ENCODE measurements around the gene B3GNT9.

The B3GNT9 gene

DNA sequence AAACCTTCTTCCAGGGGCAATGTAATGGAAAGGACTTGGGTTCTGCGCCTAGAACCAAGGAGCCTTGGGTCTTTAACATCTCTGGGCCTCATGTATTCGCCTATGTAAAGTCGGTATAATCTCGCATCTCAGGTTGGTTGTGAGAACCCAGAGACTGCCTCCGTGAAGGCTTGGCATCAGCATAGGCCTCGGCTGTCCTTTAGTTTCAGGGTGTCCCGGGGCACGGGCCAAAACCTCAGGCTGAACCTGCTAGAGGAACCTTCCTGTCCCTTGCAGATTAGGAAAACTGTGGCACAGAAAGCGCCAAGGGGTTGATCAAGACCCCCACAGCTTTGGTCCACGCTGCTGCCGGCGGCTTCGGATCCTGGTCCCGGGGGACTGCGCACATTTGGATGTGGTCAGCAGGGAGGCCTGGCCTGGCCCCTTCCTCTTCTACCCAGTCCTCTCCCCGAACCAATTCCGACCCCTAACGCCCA is 41.8 kb downstream of the B3GNT9 start:
- H3K4me3 ChIP-seq (ENCODE audit: low read depth, low read length): peak overlapping the region; percentile 98
- TF ChIP-seq, protein P1, sequence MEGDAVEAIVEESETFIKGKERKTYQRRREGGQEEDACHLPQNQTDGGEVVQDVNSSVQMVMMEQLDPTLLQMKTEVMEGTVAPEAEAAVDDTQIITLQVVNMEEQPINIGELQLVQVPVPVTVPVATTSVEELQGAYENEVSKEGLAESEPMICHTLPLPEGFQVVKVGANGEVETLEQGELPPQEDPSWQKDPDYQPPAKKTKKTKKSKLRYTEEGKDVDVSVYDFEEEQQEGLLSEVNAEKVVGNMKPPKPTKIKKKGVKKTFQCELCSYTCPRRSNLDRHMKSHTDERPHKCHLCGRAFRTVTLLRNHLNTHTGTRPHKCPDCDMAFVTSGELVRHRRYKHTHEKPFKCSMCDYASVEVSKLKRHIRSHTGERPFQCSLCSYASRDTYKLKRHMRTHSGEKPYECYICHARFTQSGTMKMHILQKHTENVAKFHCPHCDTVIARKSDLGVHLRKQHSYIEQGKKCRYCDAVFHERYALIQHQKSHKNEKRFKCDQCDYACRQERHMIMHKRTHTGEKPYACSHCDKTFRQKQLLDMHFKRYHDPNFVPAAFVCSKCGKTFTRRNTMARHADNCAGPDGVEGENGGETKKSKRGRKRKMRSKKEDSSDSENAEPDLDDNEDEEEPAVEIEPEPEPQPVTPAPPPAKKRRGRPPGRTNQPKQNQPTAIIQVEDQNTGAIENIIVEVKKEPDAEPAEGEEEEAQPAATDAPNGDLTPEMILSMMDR (IDR thresholded peaks at IDR 0.05; ENCODE audit: low read depth, low read length): no peak

DNA sequence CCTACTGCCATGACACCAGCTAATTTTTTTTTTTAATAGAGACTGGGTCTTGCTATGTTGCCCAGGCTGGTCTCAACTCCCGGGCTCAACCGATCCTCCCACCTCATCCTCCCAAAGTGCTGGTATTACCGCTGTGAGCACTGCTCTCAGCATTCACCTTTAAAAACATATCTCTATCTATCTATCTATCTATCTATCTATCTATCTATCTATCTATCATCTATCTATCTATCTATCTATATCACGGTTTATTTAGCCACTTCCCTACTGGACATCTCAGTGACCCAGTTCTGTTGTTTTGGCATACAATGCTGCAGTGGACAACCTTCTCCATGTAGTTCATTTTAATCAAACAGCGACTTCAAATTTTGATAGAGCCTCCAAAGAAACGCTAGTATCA is 42.3 kb downstream of the B3GNT9 start:
- H3K4me3 ChIP-seq (ENCODE audit: low read depth, low read length): no peak overlapping the region
- TF ChIP-seq, protein P1 (IDR thresholded peaks at IDR 0.05; ENCODE audit: low read depth, low read length): no peak

DNA sequence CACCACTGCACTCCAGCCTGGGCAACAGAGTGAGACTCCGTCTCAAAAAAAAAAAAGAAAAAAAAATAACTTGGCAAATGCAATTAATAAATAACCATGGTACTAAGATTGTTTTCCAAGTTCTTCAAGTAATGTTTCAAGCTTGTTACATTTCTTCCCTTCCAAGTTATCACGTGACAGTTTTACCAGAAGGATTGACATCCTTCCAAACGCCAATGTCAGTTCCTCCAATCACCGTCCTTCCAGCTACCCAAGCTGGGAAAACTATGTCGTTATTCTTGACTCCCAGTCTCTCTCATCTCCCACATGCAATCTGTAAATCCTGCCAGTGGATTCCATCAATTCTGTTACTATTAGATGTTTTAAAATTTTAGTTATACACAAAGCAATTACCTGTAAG is 44.9 kb downstream of the B3GNT9 start:
- TF ChIP-seq, protein P1 (IDR thresholded peaks at IDR 0.05; ENCODE audit: low read depth, low read length): no peak
- H3K4me3 ChIP-seq (ENCODE audit: low read depth, low read length): no peak overlapping the region

DNA sequence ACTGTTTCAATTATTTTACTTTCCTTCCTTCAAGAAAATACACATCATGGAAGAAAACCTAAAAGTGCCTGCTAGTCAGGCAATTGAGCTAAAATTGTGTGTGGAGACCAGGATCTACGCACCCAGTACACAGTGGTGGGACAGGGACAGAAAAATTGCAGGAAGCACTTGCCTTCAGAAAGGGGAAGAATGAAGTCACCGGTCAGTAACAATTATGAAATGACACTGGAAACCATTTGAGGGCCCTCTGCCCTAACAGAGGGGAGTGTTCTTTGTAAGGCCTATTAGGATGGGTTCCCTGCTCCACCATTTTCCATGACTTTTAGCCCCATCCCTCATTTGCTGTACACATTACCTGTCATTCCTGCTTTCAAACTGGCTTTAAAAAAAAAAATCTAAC is 45.6 kb downstream of the B3GNT9 start:
- no peak overlapping the region for H3K4me3 ChIP-seq (ENCODE audit: low read depth, low read length)
- TF ChIP-seq, protein P1 (IDR thresholded peaks at IDR 0.05; ENCODE audit: low read depth, low read length): no peak

DNA sequence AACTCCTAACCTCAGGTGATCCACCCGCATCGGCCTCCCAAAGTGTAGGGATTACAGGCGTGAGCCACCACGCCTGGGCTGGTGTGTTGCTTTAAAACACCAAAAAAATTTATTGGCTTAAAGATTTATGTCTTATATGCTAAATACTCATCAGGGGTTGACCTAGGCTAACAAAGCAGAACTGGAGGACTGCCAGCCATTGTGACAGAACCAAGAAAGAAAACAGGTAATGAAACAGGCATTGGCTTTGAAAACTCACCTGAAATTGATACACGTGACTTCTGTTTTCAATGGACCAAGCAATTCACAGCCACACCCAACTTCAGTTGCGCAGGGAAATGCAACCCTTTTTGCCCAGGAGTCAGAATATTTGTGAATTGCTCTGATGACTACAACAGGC is 46.0 kb downstream of the B3GNT9 start:
- TF ChIP-seq, protein P1 (IDR thresholded peaks at IDR 0.05; ENCODE audit: low read depth, low read length): no peak

DNA sequence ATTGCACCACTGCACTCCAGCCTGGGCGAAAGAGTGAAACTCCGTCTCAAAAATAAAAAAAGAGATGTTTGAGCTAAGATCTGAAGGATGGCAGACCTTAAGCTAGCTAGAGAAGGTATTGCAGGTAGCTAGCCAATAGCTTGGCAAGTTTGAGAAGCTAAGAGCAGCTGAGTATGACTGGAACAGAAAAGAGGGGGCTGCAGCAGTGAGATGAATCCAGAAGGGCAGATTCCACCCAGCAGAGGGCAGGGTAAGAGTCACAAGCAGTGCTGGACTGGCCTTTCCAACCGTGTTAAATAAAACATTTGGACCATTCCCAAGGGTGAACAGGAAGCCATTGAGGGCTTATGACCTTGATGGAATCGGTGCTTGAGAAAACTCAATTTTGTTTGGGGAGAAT is 46.7 kb downstream of the B3GNT9 start:
- TF ChIP-seq, protein P1 (IDR thresholded peaks at IDR 0.05; ENCODE audit: low read depth, low read length): no peak
- no peak overlapping the region for H3K4me3 ChIP-seq (ENCODE audit: low read depth, low read length)

More for the DNA sequence above, 46.0 kb downstream of the B3GNT9 start:
- no peak overlapping the region for H3K4me3 ChIP-seq (ENCODE audit: low read depth, low read length)

DNA sequence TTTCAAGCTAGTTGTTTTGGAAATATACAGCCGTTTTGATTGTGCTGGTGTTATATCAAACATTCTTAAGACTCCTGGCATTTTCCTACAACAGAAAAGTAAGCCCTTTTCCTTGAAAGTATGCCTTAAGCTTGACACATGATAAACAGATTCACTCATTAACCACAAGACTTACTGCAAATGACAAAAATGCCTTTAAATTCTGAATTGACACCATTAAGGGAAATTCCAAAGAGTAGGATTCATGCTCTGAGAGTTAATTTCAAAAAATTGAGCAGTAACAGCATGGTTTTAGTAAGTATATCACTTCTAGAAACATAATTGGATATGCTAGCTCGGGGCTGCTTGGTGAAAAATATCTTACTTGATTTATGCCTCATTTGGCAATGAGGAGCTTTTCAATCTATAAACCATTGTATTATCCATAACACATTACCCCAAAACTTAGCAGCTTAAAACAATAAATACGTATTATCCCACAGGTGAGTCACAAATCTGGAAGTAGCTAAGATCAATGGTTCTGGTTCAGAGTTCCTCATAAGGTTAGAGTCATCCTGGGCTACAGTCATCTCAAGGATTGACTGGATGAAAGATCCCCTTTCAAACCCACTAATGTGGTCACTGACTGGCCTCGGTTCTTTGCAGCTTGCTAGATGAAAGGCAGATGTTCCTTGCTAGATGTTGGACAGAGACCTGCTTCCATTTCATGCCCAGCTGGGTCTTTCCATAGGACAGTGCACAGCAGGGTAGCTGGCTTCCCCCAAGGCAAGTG is 49.3 kb downstream of the B3GNT9 start:
- H3K4me3 ChIP-seq (ENCODE audit: low read depth, low read length): no peak overlapping the region
- TF ChIP-seq, protein P1 (IDR thresholded peaks at IDR 0.05; ENCODE audit: low read depth, low read length): no peak

Data from WI38 (cell line).